ENCODE data around the gene TMEM252.

The TMEM252 gene

DNA sequence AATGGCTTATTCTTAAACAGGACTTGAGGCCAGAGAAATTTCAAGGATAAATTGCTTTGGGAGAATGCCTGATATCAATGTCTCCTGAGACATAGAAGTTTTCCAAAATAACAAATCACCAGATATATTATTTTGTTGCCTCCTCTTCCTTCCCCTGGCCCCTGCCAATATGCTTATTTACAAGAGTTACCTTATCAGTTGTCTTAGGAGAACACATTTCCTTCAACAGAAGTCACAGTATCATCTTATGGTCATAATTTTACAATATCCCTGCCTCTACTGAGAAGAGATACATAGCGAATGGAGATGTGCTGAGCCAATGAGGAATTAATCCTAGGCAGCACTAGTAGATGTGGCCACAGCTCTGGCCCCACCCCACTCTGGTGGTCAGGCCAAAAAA, 43.1 kb downstream of the TMEM252 start:
- no peak for DNase-seq

DNA sequence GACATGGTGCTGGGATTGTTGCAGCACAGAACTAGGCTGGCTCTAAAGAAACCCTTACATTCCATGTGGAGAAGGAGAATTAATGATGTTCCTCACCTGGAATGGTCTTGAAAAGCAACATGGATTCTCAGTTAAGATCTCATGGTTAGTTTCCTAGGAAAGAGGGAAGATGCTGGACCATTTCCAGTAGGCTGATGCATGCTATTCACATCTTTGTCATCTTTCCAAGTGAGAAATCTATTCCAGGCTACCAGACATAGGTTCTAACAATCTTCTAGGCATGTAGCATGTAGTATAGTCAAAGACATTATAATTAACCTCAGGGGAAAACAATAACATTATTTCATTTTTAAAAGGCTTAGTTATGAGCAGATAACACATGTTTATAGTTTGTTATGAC, 44.3 kb downstream of the TMEM252 start:
- no peak for DNase-seq

DNA sequence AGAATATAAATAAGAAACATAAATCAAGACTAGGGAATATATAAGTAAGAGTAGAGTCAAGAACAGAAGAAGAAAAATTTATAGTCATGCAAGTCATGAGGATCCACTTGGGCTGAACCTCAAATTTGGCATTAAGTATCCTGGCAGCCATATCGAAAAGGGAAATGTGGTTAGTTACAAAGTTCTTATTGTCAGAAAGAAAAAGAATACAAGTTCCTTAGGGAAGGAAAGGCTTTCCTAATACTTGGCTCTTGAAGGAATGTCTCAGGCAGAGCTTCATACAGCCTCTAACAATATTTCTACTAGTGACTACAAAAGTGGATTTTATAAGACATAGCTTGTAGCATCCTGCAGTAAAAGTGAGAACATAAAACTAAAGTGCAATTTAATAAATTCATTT, 45.4 kb downstream of the TMEM252 start:
- no peak for DNase-seq

DNA sequence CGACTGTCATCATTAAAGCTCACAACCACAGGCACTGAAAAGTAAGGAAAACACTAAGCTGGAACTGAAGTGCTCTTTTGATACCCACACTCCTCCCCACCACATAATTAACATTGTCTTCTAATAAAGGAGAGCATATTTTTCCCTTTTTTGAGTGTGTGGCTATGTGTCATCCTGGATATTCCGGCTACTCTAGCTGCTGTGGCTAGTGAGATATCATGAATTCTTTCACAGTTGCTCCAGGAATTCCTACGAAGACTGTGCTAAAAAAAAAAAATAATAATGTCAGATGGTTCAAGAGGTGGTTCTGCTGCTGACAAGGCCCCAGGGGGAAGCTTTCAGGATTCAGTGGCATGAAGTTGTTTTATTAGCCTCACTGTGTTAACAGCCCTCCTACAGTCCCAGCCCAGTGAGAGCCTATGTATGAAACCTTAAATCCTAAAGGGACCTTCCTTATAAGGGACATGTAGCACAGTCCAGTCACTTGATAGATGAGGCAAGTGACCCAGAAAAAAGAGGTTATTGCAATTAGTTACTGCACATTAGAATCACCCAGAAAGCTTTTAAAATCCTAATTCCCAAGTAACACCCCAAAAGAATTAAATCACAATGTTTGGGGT, 46.6 kb downstream of the TMEM252 start:
- DNase-seq = no peak

DNA sequence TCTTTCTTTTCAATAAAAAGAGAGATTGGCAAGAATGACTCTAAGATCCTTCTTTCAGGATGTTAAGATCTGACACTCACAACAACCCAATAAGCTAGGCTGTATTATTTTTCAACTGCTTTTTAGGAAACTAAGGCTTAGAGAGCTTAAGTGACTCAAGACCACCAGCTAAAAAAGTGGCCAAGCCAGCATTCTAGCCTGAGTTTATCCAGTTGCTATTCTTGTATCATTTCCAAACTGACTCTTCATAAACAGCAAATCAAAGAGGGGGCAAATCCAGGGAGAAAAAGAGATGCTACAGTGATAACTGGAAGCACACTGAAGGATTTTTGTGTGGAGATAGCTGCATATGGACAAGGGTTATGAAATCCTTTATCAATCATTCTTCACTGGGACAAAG, 47.1 kb downstream of the TMEM252 start:
- no peak for DNase-seq

DNA sequence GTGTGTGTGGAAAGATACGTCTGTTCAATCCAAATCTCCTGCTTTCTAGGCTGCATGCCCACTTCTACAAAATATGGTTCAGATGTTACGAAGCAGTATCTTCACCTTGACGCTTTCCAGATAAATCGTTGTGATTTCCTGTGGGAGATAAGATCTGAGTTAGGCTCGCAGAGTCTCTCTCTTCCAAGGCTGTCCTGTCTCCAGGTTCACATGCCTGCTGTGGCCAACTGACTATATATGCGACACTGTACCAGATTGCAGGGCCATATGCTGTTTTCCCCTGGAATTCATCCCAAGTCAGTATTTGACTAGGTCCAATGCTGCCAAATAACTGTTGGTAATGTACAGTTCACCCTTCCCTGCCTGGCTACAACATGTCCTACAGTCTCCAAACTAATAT, 47.9 kb downstream of the TMEM252 start:
- no peak for DNase-seq

DNA sequence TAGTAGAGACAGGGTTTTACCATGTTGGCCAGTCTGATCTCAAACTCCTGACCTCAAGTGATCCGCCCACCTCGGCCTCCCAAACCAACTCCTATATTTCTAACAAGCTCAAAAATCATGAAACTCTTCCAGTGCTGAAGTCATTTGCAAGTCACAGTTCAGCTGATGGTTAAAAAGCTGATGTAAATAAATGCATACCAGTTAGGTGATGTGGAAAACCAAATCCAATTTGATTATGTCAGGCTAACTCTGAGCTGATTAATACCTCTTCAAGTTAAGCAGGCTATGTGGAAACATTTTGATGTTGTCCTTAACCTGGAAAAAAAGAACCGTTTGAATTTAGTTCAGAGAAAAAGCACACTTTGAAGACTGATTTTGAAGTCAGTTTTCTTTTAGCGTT, 51.0 kb downstream of the TMEM252 start:
- DNase-seq = no peak

DNA sequence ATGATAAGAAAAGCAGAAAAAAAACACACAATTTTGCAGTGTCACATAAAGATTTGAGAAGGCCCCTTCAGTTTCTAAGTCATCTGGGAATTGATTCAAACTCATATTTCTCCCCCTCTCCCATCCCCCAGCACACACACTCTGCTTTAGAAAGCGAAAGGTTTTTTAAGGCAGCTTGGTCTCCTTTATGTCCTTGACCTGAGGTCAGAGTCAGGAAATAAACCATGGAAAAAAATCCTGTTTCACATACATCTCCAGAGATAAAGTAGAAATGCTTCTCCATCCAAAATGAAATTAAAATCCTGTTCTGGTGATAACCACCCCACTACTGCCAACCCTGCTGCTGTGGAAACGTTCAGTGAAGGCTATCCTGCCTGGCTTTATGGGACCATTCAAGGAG, 52.6 kb downstream of the TMEM252 start:
- no peak for DNase-seq
